ENCODE measurements around the gene PXDN.
"Not testable (repeated sequence)": the region's sequence is repeated elsewhere in the genome, so short reads cannot be mapped to it uniquely, and the experiment has no call there.

PXDN gene, protein sequence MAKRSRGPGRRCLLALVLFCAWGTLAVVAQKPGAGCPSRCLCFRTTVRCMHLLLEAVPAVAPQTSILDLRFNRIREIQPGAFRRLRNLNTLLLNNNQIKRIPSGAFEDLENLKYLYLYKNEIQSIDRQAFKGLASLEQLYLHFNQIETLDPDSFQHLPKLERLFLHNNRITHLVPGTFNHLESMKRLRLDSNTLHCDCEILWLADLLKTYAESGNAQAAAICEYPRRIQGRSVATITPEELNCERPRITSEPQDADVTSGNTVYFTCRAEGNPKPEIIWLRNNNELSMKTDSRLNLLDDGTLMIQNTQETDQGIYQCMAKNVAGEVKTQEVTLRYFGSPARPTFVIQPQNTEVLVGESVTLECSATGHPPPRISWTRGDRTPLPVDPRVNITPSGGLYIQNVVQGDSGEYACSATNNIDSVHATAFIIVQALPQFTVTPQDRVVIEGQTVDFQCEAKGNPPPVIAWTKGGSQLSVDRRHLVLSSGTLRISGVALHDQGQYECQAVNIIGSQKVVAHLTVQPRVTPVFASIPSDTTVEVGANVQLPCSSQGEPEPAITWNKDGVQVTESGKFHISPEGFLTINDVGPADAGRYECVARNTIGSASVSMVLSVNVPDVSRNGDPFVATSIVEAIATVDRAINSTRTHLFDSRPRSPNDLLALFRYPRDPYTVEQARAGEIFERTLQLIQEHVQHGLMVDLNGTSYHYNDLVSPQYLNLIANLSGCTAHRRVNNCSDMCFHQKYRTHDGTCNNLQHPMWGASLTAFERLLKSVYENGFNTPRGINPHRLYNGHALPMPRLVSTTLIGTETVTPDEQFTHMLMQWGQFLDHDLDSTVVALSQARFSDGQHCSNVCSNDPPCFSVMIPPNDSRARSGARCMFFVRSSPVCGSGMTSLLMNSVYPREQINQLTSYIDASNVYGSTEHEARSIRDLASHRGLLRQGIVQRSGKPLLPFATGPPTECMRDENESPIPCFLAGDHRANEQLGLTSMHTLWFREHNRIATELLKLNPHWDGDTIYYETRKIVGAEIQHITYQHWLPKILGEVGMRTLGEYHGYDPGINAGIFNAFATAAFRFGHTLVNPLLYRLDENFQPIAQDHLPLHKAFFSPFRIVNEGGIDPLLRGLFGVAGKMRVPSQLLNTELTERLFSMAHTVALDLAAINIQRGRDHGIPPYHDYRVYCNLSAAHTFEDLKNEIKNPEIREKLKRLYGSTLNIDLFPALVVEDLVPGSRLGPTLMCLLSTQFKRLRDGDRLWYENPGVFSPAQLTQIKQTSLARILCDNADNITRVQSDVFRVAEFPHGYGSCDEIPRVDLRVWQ (N-terminal part only)

GRCh38 chr2:1744446-1745170 lies at the start of gene PXDN:
Gene PXDN, minus strand, starts transcription at chr2:1744515. Its CDS starts 60 bp downstream, at chr2:1744455.
- no peak for DNase-seq (ENCODE audit: low spot score)

DNA sequence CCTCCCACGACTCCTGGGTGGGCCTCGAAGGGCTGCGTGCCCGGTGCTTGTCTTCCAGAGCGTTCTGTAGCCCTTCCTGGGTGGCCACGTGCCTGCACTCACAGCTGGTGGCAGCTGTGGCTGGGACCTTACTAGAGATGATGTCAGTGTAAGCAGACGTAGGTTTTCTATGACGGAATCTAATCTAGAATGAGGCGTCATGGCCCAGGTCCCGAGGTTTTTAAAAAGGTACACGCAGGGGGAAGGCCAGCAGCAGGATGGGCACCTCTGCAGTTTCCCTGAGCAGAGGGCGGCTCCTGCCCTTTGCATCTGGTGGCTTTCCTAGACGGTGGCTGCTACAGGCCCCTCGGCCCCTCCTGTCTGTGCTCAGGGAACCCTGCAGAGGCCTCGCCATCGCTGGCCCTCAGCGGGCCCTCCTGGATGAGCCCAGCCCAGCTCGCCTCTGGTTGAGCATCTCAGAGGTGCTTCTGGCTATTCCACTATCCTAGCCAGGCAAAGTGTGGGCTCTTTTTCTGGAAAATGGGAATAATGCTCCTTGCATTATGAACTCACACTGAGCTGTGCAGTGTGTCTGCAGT lies 49.6 kb upstream of the PXDN start:
- DNase-seq (ENCODE audit: low spot score) = no peak

DNA sequence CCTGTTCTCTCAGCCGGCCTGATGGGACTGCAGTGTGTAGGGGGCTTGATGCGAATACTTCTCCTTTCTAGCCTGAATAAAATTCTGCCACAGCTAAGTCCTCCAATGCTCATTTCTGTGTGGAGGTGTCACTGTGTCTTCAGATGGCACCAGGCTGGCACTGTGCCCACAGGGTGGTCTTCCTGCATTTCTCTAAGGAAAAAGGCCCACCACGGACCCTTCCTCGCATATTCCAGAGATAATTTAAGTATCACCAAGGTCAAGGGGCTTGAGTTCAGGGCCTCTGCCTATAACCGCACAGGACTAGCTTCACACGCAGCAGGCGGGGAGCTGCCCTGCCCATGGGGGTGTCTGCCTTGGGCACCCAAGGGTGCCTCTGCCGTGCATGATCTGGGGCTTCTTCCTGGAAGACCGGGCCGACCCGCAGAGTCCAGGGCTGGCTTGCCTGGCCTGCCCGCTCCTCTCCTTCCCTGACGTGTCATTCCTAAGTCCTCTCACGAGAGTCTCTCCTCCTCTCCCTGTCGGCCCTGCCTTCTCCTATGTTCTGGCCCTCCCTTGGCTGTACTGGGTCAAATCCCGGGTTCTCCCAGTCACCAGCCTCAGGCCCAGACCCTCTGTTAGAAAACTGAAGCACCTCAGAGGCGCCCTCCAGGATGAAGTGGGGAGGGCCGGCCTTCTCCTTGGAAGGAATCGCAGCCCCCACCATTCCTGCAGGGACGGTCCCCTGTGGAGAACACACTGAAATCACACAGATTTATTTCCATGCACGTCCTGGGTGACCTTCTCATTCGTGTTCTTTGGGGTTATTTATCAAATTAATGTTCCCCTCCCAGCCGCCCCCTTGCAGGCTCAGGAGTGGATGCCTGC lies 48.9 kb upstream of the PXDN start:
- DNase-seq (ENCODE audit: low spot score) = no peak

- DNase-seq (ENCODE audit: low spot score) = no peak
These were observed 47.5 kb upstream of the PXDN start for GRCh38 chr2:1791685-1792435.

GRCh38 chr2:1791006-1791605 lies 46.8 kb upstream of the PXDN start:
- DNase-seq (ENCODE audit: low spot score) = no peak

DNA sequence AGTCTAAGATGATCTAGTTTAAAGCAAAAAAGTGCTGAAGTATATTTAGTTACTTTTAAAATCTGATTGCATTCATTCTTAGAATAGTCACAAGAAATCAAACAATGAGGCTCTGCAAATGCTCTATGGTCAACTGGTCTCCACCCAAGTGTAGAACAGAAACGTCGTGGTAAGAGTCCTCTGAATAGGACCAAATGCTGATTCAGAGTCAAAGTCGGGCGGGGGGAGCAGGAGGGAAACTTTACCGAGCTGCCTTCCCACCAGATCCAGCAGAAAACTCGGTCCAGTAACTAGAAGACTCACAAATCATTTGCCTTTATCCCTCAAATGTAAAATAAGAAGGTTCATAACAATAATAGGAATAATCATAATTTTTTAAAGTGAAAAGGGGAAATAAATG lies 46.2 kb upstream of the PXDN start:
- DNase-seq (ENCODE audit: low spot score) = no peak

DNA sequence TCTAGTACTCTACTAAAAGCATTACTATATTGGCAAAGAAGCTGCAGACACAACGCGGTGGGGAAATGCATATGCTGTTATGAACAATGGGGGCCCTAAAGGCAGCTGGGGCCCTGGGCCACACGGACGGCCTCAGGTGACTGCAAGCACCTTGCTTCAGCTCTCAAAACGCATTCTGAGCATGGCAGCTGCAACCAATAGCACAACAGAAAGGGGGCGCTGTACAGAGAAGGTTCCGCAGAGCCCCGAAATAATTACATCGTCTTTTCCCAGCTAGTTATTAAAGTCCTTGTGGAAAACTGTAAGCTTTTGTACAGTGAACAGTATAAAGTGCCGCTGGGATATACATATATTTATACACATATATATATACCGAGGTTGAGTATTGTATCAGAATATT lies 45.3 kb upstream of the PXDN start:
- DNase-seq (ENCODE audit: low spot score) = no peak

DNA sequence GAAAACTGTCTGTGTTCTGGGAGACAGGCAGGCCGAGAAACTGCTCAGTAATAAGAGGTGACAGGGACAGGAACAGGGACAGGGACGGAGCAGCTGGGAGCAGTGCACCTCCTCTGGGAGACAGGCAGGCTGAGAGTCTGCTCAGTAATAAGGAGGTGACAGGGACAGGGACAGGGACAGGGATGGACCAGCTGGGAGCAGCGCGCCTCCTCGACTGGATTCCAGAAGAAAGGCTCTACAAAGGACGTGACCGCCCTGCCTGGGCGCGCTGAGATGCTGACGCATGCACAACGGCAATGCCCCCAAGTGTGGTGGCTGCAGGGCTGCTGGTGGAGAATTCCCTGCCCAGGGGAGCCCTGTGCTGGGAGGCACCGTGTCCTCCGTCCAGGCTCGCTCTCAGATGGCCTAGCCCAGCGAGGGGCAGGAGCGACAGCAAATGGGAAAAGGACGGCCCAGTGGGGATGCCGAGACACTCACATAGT lies 44.2 kb upstream of the PXDN start:
- DNase-seq (ENCODE audit: low spot score) = no peak

- no peak for DNase-seq (ENCODE audit: low spot score)
These were observed 43.6 kb upstream of the PXDN start for GRCh38 chr2:1787755-1788477.

GRCh38 chr2:1784986-1785617 lies 40.8 kb upstream of the PXDN start:
- DNase-seq (ENCODE audit: low spot score) = no peak

GRCh38 chr2:1784087-1784486 lies 39.8 kb upstream of the PXDN start:
- DNase-seq (ENCODE audit: low spot score) = no peak

DNA sequence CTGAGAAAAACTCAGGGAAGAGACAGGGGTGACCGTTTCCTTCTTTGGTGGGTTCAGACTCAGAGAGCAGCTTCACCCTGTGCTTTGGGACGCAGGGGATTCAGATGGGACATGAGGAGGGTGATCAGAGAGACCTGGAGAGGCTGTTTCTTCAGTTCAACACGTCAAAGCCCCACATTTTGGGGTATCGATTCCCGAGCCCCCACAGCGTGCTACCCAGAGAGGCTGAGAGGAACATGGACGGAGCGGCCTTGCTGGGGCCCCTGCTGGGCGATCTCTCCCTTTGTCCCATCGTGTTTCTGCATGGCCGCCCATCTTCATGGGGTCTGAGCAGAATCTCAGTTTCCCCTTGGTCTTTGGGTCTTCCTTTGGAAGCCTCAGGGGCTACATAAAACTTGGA lies 38.2 kb upstream of the PXDN start:
- DNase-seq (ENCODE audit: low spot score) = no peak

DNA sequence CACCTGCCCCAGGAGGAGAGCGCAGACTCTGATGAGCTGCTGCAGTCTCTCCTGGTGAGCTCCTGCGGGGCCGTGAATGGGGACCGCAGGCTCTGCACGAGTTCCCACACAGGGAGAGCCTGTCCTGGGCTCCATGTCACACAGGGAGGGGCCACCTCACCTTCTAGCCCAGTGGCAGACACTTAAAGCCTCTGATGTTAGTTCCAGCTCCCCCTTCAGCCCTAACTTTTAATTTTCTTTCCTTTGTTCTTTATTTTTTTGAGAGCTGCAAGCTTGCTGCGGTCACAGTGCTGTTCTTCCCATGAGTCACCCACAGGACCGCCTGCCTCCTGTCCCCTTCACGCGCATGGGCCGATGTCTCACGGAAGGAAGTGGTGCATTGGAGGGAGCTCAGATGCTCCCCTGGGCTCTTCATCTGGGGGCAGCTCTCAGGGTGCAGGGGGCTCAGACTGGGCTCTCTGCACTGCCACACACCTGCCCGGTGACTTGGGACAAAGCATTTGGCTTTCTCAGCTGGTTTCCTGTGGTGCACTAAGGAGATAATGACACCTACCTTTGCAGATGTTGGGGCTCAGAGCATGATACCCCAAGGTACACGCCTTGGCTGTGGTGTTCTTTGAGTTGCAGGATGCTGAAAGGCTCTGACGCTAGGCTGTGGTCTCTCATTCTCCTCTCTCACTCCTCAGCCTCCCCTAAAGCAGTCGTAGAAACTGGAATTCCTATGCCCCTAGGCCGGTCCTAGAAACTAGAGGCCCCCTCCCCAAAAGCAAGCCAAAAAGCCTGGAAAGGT lies 37.2 kb upstream of the PXDN start:
- DNase-seq (ENCODE audit: low spot score) = no peak

DNA sequence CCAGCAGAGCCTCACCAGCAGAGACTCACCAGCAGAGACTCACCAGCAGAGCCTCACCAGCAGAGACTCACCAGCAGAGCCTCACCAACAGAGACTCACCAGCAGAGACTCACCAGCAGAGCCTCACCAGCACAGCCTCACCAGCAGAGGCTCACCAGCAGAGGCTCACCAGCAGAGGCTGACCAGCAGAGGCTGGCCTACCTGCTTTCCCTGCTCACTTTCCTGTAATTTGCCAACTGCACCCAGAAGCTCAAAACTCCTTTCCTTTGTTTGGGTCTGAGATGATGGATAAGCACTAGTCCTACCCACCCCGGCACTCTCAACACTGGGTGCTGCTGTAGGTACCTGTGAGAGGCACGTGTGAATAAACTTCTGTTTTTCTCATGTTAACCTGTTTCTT lies 36.4 kb upstream of the PXDN start:
- DNase-seq (ENCODE audit: low spot score) = no peak

DNA sequence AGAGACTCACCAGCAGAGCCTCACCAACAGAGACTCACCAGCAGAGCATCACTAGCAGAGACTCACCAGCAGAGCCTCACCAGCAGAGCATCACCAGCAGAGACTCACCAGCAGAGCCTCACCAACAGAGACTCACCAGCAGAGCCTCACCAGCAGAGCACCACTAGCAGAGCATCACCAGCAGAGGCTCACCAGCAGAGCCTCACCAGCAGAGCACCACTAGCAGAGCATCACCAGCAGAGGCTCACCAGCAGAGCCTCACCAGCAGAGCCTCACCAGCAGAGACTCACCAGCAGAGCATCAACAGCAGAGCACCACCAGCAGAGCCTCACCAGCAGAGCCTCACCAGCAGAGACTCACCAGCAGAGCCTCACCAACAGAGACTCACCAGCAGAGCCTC lies 35.7 kb upstream of the PXDN start:
- DNase-seq (ENCODE audit: low spot score) = not testable (repeated sequence)

- DNase-seq (ENCODE audit: low spot score) = no peak
These were observed 34.3 kb upstream of the PXDN start for GRCh38 chr2:1778566-1778965.

GRCh38 chr2:1777781-1778180 lies 33.5 kb upstream of the PXDN start:
- DNase-seq (ENCODE audit: low spot score) = no peak

Measured in NAMALWA (cell line).